ENCODE data around the gene ZNRF1. TPM values are rescaled to one million over a fixed set of nuclear protein-coding genes. Genes with fewer than 3 reads are reported as not detected.

The ZNRF1 gene
- total and polyA plus RNA-seq, 2 donors from 2014 or later: 10.8 to 23.1 TPM

- no peak overlapping the region for H3K4me3 ChIP-seq (ENCODE audit: low read length in 3 of 3)
- H3K9me3 ChIP-seq (ENCODE audit: control insufficient read depth in 2 of 3, insufficient read depth in 1 of 3, low read length in 3 of 3): no peaks in the 10 kb centered on the region
- DNase-seq: peak in 1 of 5 donors; percentile 74
- no peak for TF ChIP-seq CTCF (IDR thresholded peaks at IDR 0.05; ENCODE audit: borderline replicate concordance, extremely low read depth, insufficient read depth)
- intact Hi-C loops (cut with DNase I): no loop called here
- peaks cover 0 to 4% (median 0%) of the 10 kb centered on the region in 3 donors for H3K36me3 ChIP-seq (ENCODE audit: control insufficient read depth in 2 of 3, insufficient read depth in 3 of 3, low read length in 3 of 3)
- H3K27ac ChIP-seq (ENCODE audit: low read depth in 2 of 2, low read length in 2 of 2): peak overlapping the region; percentile 9 to 18
- FAIRE-seq: no peak
- no peaks in the 10 kb centered on the region for H3K27me3 ChIP-seq (ENCODE audit: control insufficient read depth, insufficient read depth, low read length)
- H3K9ac ChIP-seq (ENCODE audit: low read length in 3 of 3): no peak overlapping the region
- peaks cover 0 to 35% (median 8%) of the 10 kb centered on the region in 3 donors for H3K4me1 ChIP-seq (ENCODE audit: control insufficient read depth in 2 of 3, insufficient read depth in 2 of 3, low read depth in 1 of 3, low read length in 3 of 3)
Measured at GRCh38 chr16:75092777-75093176, 94.0 kb downstream of the ZNRF1 start.

- no peak for TF ChIP-seq CTCF (IDR thresholded peaks at IDR 0.05; ENCODE audit: borderline replicate concordance, extremely low read depth, insufficient read depth)
- H3K27ac ChIP-seq (ENCODE audit: low read depth in 2 of 2, low read length in 2 of 2): peak overlapping the region in 1 of 2 donors; percentile 47
Measured at GRCh38 chr16:75093598-75094540, 95.0 kb downstream of the ZNRF1 start.

GRCh38 chr16:75095204-75095621 is 96.4 kb downstream of the ZNRF1 start:
- H3K36me3 ChIP-seq (ENCODE audit: control insufficient read depth in 2 of 3, insufficient read depth in 3 of 3, low read length in 3 of 3): peaks cover 0 to 4% (median 0%) of the 10 kb centered on the region in 3 donors
- no peaks in the 10 kb centered on the region for H3K27me3 ChIP-seq (ENCODE audit: control insufficient read depth, insufficient read depth, low read length)
- no peak for DNase-seq
- H3K4me3 ChIP-seq (ENCODE audit: low read length in 3 of 3): no peak overlapping the region
- H3K27ac ChIP-seq (ENCODE audit: low read depth in 2 of 2, low read length in 2 of 2): no peak overlapping the region
- intact Hi-C loops (cut with DNase I): no loop called here
- no peak for TF ChIP-seq CTCF (IDR thresholded peaks at IDR 0.05; ENCODE audit: borderline replicate concordance, extremely low read depth, insufficient read depth)
- FAIRE-seq: no peak
- peaks cover 0 to 29% (median 19%) of the 10 kb centered on the region in 3 donors for H3K4me1 ChIP-seq (ENCODE audit: control insufficient read depth in 2 of 3, insufficient read depth in 2 of 3, low read depth in 1 of 3, low read length in 3 of 3)
- no peak overlapping the region for H3K9ac ChIP-seq (ENCODE audit: low read length in 3 of 3)
- no peaks in the 10 kb centered on the region for H3K9me3 ChIP-seq (ENCODE audit: control insufficient read depth in 2 of 3, insufficient read depth in 1 of 3, low read length in 3 of 3)

More at GRCh38 chr16:75093598-75094540, 95.0 kb downstream of the ZNRF1 start:
- no peaks in the 10 kb centered on the region for H3K9me3 ChIP-seq (ENCODE audit: control insufficient read depth in 2 of 3, insufficient read depth in 1 of 3, low read length in 3 of 3)
- FAIRE-seq (no peak), DNase-seq (peak in 1 of 5 donors; percentile 50)
- peaks cover 0 to 29% (median 8%) of the 10 kb centered on the region in 3 donors for H3K4me1 ChIP-seq (ENCODE audit: control insufficient read depth in 2 of 3, insufficient read depth in 2 of 3, low read depth in 1 of 3, low read length in 3 of 3)
- intact Hi-C loops (cut with DNase I): no loop called here
- no peak overlapping the region for H3K4me3 ChIP-seq (ENCODE audit: low read length in 3 of 3)
- H3K36me3 ChIP-seq (ENCODE audit: control insufficient read depth in 2 of 3, insufficient read depth in 3 of 3, low read length in 3 of 3): peaks cover 0 to 4% (median 0%) of the 10 kb centered on the region in 3 donors
- no peaks in the 10 kb centered on the region for H3K27me3 ChIP-seq (ENCODE audit: control insufficient read depth, insufficient read depth, low read length)
- H3K9ac ChIP-seq (ENCODE audit: low read length in 3 of 3): no peak overlapping the region
